DMS114 treated with DMSO at 0.1 percent for 48 hours (cell line): ENCODE measurements around the gene VWDE.

Experiments used
- DNase-seq: peaks from one replicate; lab custom pipeline; 2025; ENCODE audit not compliant: unreplicated experiment; lab: John Stamatoyannopoulos, UW

The VWDE gene

DNA sequence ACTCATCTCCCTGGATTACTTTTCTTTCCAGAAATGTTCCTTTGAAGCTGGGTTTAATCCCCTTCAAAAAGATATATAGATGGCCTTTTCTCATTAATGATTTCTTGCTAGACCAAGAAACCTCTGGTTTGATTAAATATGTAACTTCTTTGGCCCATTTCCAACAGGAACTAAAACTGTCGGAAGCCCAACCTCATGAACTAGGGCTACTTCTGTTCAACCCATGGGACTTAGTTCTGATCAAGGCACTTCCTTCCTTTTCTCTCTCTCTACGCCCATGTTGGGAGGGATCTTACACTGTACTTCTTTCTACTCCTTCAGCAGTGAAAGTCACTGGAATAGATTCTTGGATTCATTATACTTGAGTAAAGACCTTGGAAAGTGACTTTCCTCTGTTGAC is 109.0 kb downstream of the VWDE start:
- DNase-seq, result no peak

DNA sequence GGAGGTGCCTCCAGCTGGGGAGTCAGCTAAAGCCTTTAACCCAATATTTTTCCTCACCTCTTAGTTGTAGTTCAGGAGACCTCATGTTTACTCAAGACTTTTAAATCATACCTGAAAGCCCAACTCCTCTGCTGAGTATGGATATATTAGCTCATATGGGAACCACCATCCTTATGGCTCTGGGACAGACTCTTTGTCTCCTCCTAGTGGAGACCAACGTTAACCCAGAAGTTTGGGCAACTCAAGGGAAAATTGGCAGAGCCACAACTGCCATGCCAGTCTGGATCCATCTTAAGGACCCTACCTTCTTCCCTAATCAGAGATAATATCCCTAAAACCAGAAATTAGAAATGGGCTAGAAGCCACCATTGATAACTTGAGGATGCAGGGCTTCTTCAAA is 111.8 kb downstream of the VWDE start:
- DNase-seq, result no peak

DNA sequence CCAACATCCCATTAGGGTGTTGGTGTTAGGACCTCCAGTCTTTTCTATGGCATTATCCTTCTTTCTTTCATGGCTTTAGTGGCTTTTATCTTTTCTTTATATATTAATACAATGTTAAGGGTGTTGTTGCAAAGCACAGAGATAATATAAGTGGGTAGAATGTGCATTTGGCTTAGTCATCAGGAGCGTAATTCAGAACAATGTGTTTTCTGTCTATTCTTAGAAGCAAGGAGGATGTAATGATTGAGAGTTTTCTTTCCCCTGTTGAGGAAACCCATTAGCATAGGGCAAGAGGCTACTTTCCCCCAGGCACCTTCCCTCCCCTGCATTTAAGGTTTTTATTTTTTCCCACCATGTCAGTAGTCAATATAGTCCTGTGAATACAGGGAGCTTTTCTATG is 112.9 kb downstream of the VWDE start:
- no peak for DNase-seq

DNA sequence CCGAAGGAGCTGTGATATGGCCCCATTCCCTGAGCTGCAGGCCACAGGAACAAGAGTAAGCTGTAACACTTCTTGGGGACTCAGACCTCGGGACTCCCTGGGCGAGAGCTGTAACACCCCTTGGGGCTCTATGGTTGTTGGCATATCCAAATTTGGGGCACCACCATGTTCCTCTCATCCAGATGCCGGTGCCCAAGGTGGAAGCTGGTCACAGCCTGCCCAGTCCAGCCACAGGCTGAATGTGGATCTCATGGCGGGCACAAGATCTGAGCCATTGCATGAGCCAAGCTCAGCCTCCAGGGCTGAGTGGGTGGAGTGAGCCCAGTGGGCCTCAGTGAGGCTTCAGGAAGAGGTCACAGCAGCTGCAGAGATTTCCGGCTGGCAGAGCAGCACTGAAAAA is 113.7 kb downstream of the VWDE start:
- no peak for DNase-seq

DNA sequence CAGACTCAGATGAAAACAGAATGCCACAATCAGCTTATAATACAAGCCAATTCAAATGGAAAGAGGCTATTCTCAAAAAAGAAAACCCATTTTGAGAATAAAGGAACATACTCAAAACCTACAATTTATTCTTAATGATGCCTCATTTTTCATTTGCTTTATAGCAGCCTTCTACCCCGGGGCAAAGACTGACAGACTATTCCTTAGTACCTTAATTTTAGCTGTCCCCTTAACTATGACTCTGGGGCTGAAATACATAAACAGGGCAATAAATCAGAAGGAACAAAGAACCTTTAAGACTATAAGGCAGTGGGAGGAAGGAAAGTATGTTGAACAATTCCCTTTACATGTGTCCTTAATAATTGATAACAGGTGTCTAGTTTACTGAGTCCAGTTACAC is 115.8 kb downstream of the VWDE start:
- DNase-seq, result no peak

DNA sequence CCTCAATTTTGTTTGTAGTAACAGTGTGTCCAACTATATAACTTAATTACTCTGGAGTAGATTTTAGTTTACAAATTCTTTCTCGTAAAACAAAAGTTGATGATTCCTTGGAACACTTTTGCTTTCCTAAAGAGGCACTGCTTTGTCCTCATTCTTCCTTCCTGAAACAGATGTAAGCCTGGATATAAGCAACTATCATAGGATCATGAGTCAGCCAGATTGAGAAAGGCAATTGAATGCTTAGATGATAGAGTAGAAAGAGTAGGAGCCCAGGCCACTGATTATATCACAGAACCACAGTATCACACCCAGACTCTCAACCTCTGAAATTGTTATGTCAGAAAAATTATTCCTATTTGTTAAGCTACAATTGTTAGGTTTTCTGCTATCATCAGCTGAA is 122.6 kb downstream of the VWDE start:
- no peak for DNase-seq
